ENCODE data around the gene LRRC10B.

DNA sequence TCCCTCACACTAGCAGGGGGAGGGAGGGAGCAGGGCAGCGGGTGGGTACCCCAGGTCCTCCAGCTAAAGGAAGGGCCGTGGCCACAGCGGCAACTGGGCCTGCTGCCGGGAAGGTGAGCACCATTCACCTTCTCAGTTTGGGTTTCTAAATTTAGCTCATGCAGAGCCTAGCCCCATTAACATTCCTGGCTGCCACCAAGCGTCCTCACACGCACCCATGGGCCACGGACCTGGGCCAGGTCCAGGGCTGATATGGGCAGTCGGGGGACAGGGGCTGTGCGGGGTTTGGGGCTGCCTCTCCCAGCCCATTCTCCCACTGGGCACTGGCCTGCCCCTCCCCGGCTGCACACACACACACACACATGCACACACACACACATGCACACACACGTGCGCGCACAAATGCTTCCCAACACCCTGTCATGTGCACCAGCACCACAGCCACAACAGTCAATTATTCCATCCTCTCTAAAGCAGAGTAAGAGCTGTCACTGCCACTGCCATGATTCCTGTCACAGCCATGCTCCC, 43.6 kb downstream of the LRRC10B start:
- TF ChIP-seq EZH2 (IDR thresholded peaks at IDR 0.05; ENCODE audit: insufficient read depth, poor library complexity, severe bottlenecking), result no peak
- no peak for TF ChIP-seq EZH2phosphoT487 (IDR thresholded peaks at IDR 0.05; ENCODE audit: insufficient read depth, low read depth)
